B cell (primary cell): Measurements from ENCODE around the gene MAPK8IP2. TPM values are rescaled to one million over a fixed set of nuclear protein-coding genes. Genes with fewer than 3 reads are reported as not detected.

Source experiments
- ATAC-seq: fragments of 200-7000 bp; cut with Tn5 transposase; one replicate; pipeline ENCODE4 v1.10.0; 2021; ENCODE audit warnings: low read depth, mild to moderate bottlenecking, moderate number of reproducible peaks, moderate library complexity
- CTCF ChIA-PET: fragments of 350-600 bp; sonication (Branson Sonifier 250); formaldehyde crosslinking; loops from one replicate; lab custom pipeline; 2021; ENCODE audit warnings: antibody characterized with exemption, inconsistent platforms; lab: Charles Lee
- POLR2A ChIA-PET: fragments of 350-600 bp; sonication (Branson Sonifier 250); formaldehyde crosslinking; loops from one replicate; lab custom pipeline; 2021; ENCODE audit warnings: antibody characterized with exemption; lab: Charles Lee
- DNase-seq: peaks from one replicate; pipeline ENCODE4 v3.0.0; 2013
- H2AFZ ChIP-seq: 2 replicates; pipeline ENCODE4 v1.6.1; 2012; ENCODE audit warnings: mild to moderate bottlenecking, low read depth, low read length; ENCODE audit not compliant: insufficient read depth, poor library complexity, severe bottlenecking
- H3K27ac ChIP-seq, 2 donors: 1 replicate in 1 of 2; 2 replicates in 1 of 2; pipeline ENCODE4 v1.5.1; 2012 to 2013; ENCODE audit warnings: low read length in 2 of 2, mild to moderate bottlenecking in 2 of 2, moderate library complexity in 1 of 2
- H3K27me3 ChIP-seq, 4 experiments: fragments of 200-600 bp in 1 of 4; sonication (generic) in 1 of 4; replicated peaks in 1 of 4; 1 replicate in 2 of 4; 2 replicates in 2 of 4; pipeline versions ENCODE4 v1.6.1 to v1.7.0; 2013 to 2016; ENCODE audit warnings: low read length in 3 of 4, mild to moderate bottlenecking in 2 of 4, mixed read lengths in 1 of 4, moderate library complexity in 1 of 4; ENCODE audit not compliant: insufficient read depth in 4 of 4, control insufficient read depth in 3 of 4; ENCODE audit errors: control extremely low read depth in 1 of 4
- H3K36me3 ChIP-seq, 2 experiments: replicated peaks in 1 of 2; 1 replicate in 1 of 2; 2 replicates in 1 of 2; pipeline versions ENCODE4 v1.6.1 to v1.7.1; 2013; ENCODE audit warnings: low read length in 1 of 2; ENCODE audit not compliant: insufficient read depth in 2 of 2, control insufficient read depth in 1 of 2; ENCODE audit errors: control extremely low read depth in 1 of 2, extremely low read depth in 1 of 2
- H3K4me1 ChIP-seq, 2 donors: fragments of 200-600 bp in 1 of 2; sonication (generic) in 1 of 2; 1 replicate in 1 of 2; 2 replicates in 1 of 2; pipeline versions ENCODE4 v1.5.1 to v1.6.1; 2013 to 2017; ENCODE audit warnings: low read length in 2 of 2; ENCODE audit not compliant: control insufficient read depth in 2 of 2, insufficient read depth in 2 of 2
- H3K4me2 ChIP-seq: replicated peaks from 2 replicates; pipeline ENCODE3; 2012; ENCODE audit warnings: mild to moderate bottlenecking, low read depth, low read length; ENCODE audit not compliant: poor library complexity, severe bottlenecking
- H3K4me3 ChIP-seq, 5 experiments: fragments of 200-600 bp in 1 of 5; sonication (generic) in 1 of 5; 1 replicate in 3 of 5; 2 replicates in 2 of 5; pipeline versions ENCODE4 v1.5.1 to v1.7.0; 2011 to 2016; ENCODE audit warnings: low read length in 4 of 5, mild to moderate bottlenecking in 4 of 5, low read depth in 2 of 5, control low read depth in 1 of 5, moderate library complexity in 1 of 5; ENCODE audit not compliant: insufficient read depth in 1 of 5; ENCODE audit errors: control extremely low read depth in 1 of 5, extremely low read depth in 1 of 5
- H3K79me2 ChIP-seq: fragments of 200-600 bp; sonication (generic); one replicate; pipeline ENCODE4 v1.6.0; 2016; ENCODE audit warnings: low read length; ENCODE audit not compliant: control insufficient read depth, insufficient read depth
- H3K9ac ChIP-seq: fragments of 200-600 bp; sonication (generic); 2 replicates; pipeline ENCODE4 v1.6.1; 2017; ENCODE audit warnings: mild to moderate bottlenecking, low read length, moderate library complexity
- H3K9me3 ChIP-seq, 3 donors: one replicate each; pipeline versions ENCODE4 v1.6.1 to v1.7.1; 2013; ENCODE audit warnings: low read length in 2 of 3; ENCODE audit not compliant: control insufficient read depth in 2 of 3, insufficient read depth in 1 of 3; ENCODE audit errors: control extremely low read depth in 1 of 3
- H4K20me1 ChIP-seq: 2 replicates; pipeline ENCODE4 v1.6.0; 2012; ENCODE audit warnings: mild to moderate bottlenecking, low read length; ENCODE audit not compliant: insufficient read depth, control insufficient read depth, poor library complexity, severe bottlenecking
- H3K27ac Mint-ChIP-seq: one replicate; pipeline ENCODE4 v1.8.0; 2021; ENCODE audit warnings: mixed read lengths
- H3K27me3 Mint-ChIP-seq: one replicate; pipeline ENCODE4 v1.8.0; 2021; ENCODE audit warnings: mixed read lengths
- H3K4me1 Mint-ChIP-seq: one replicate; pipeline ENCODE4 v1.8.0; 2021; ENCODE audit warnings: mixed read lengths
- H3K4me3 Mint-ChIP-seq: one replicate; pipeline ENCODE4 v1.8.0; 2021; ENCODE audit warnings: mixed read lengths
- H3K9me3 Mint-ChIP-seq: one replicate; pipeline ENCODE4 v1.8.0; 2022; ENCODE audit warnings: mixed read lengths; ENCODE audit not compliant: insufficient read depth
- EZH2 ChIP-seq: IDR thresholded peaks from 2 replicates; pipeline ENCODE4 v1.6.1; 2012; ENCODE audit warnings: borderline replicate concordance, low read depth, mild to moderate bottlenecking, moderate library complexity, low read length; ENCODE audit not compliant: insufficient read depth, poor library complexity, severe bottlenecking
- WGBS: methylation state at CpG from one replicate; pipeline ENCODE4 v1.1.5; 2013; ENCODE audit warnings: missing lambda C conversion rate; ENCODE audit not compliant: insufficient coverage; 5-methylcytosine and 5-hydroxymethylcytosine counted together
- intact Hi-C: fragments of 100-400 bp; cut with micrococcal nuclease; formaldehyde crosslinking; loops from one replicate; pipeline ENCODE4 v1.10.0; 2022
- polyA plus RNA-seq: library from polyadenylated mRNA; depleted of rRNA; stranded (reverse); fragments of >200 nt; gene quantifications from 2 replicates; pipeline ENCODE4 v1.2.3, GENCODE V29; 2012
- total RNA-seq, 2 donors: library from RNA; stranded (reverse); fragments of 120-200 nt in 1 of 2; gene quantifications; 1 replicate in 1 of 2; 2 replicates in 1 of 2; pipeline versions ENCODE4 v1.2.3 to v1.2.4, GENCODE V29; 2013 to 2022
- TF ChIP-seq, protein P1 (sequence below): fragments of 200-600 bp; IDR thresholded peaks from one replicate; pipeline ENCODE4 v1.8.0; 2022; ENCODE audit warnings: antibody characterized with exemption, mild to moderate bottlenecking

The MAPK8IP2 gene
- total and polyA plus RNA-seq, 2 donors (not counting 1 experiment from before 2014, with no cell fraction given), result 0.19 to 0.39 TPM

DNA sequence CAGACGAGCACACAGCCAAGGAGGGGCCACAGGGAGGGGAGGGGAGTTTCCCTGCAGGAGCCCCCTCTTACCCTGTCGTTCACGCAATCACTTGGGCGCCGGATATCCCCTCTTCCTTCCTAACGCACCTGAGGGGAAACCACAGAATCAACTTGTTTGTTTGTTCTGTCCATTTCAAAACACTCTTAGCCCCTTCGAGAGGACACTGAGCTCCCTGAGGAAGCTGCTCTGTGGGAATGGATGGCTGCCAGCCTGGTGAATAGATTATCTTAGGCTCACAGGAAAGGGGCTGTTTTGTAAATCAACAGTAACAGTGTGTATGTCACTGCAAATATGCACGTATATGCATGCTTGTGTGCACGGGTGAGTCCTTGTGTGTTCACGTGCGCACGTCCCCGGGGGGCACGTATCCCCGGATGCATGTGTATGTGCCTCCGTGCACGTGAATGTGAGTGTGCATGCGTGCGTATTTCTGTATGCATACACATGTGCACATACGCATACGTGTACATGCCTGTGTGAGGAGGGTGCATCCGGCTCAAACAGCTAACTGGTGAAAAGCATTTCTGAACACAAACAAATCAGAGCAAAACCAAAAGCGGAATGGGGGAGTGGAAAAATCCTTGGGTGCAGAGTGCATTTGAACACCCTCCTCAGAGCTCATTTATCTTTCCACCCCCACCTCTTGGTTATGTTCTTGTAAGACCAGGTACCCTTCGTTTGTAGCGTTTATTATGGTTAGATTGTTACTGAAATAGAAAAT lies 20.2 kb downstream of the MAPK8IP2 start:
- H3K4me1 ChIP-seq, result peaks cover 24 to 35% of the 10 kb centered on the region in 2 donors
- no peaks in the 10 kb centered on the region for H3K9me3 Mint-ChIP-seq
- intact Hi-C loops, result loop anchor here (1.0 to 5.0 kb wide), 13 partner anchors 38 to 430 kb away; partner anchors contain the start of genes CHKB, KLHDC7B, MAPK11 and NCAPH2
- no peaks in the 10 kb centered on the region for H3K79me2 ChIP-seq
- peak overlapping the region; percentile 97 for H3K27ac Mint-ChIP-seq
- ATAC-seq, result peak; percentile 81
- H3K4me1 Mint-ChIP-seq, result peaks cover 31% of the 10 kb centered on the region
- CTCF ChIA-PET, result interaction anchor here (0.6 to 2.9 kb wide), 40 partner anchors 21 to 382 kb away, joined by 3 to 48 read pairs (median 5); partner anchors contain the start of genes HDAC10, KLHDC7B, LMF2 and NCAPH2
- no peaks in the 10 kb centered on the region for H3K36me3 ChIP-seq
- DNase-seq, result peak; percentile 94
- WGBS, result 0% methylated on average over 19 of the region's 25 CpGs
- peak overlapping the region; percentile 89 for H3K4me2 ChIP-seq
- peak overlapping the region; percentile 91 to 95 for H3K27ac ChIP-seq
- H4K20me1 ChIP-seq, result no peaks in the 10 kb centered on the region
- H3K4me3 ChIP-seq, result peak overlapping the region; percentile 46 to 79 (median 59)
- peak overlapping the region; percentile 79 for H3K9ac ChIP-seq
- POLR2A ChIA-PET, result interaction anchor here (0.7 to 2.2 kb wide), 14 partner anchors 39 to 377 kb away, joined by 3 to 20 read pairs (median 8); partner anchors contain the start of genes CHKB, HDAC10, LMF2 and NCAPH2
- H2AFZ ChIP-seq, result peak overlapping the region; percentile 53
- TF ChIP-seq, protein P1, sequence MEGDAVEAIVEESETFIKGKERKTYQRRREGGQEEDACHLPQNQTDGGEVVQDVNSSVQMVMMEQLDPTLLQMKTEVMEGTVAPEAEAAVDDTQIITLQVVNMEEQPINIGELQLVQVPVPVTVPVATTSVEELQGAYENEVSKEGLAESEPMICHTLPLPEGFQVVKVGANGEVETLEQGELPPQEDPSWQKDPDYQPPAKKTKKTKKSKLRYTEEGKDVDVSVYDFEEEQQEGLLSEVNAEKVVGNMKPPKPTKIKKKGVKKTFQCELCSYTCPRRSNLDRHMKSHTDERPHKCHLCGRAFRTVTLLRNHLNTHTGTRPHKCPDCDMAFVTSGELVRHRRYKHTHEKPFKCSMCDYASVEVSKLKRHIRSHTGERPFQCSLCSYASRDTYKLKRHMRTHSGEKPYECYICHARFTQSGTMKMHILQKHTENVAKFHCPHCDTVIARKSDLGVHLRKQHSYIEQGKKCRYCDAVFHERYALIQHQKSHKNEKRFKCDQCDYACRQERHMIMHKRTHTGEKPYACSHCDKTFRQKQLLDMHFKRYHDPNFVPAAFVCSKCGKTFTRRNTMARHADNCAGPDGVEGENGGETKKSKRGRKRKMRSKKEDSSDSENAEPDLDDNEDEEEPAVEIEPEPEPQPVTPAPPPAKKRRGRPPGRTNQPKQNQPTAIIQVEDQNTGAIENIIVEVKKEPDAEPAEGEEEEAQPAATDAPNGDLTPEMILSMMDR, result peak; percentile 24
- TF ChIP-seq EZH2, result no peak
- no peaks in the 10 kb centered on the region for H3K27me3 ChIP-seq
- peak overlapping the region; percentile 95 for H3K4me3 Mint-ChIP-seq
- no peaks in the 10 kb centered on the region for H3K9me3 ChIP-seq
- H3K27me3 Mint-ChIP-seq, result no peaks in the 10 kb centered on the region
